Gastrocnemius medialis (tissue), 4 donors: ENCODE results near the gene SPATA16. TPM values are rescaled to one million over a fixed set of nuclear protein-coding genes. Genes with fewer than 3 reads are reported as not detected.

ENCODE experiments used
- ATAC-seq, 2 donors: fragments of 150-250 bp; one replicate each; pipeline ENCODE4 v1.9.1; 2016
- DNase-seq, 2 donors: peaks; one replicate each; pipeline ENCODE4 v3.0.0-alpha.2; 2019
- H3K27ac ChIP-seq, 4 donors: fragments of 200-600 bp; sonication (generic); 1 replicate in 1 of 4; 2 replicates in 3 of 4; pipeline ENCODE4 v1.5.1; 2016 to 2018; ENCODE audit warnings: mild to moderate bottlenecking in 2 of 4, moderate library complexity in 1 of 4
- H3K27me3 ChIP-seq, 3 donors: fragments of 200-600 bp; sonication (generic) in 2 of 3; 1 replicate in 1 of 3; 2 replicates in 2 of 3; pipeline versions ENCODE4 v1.5.1 to v1.6.0; 2016 to 2019; ENCODE audit warnings: mild to moderate bottlenecking in 1 of 3, moderate library complexity in 1 of 3
- H3K36me3 ChIP-seq, 2 donors: fragments of 200-600 bp; sonication (generic) in 1 of 2; one replicate each; pipeline ENCODE4 v1.5.1; 2017 to 2018
- H3K4me1 ChIP-seq, 2 donors: fragments of 200-600 bp; sonication (generic) in 1 of 2; one replicate each; pipeline ENCODE4 v1.5.1; 2016 to 2017; ENCODE audit warnings: mild to moderate bottlenecking in 2 of 2
- H3K4me3 ChIP-seq, 4 donors: fragments of 200-600 bp; sonication (generic) in 3 of 4; 1 replicate in 1 of 4; 2 replicates in 3 of 4; pipeline ENCODE4 v1.5.1; 2016 to 2019; ENCODE audit warnings: mild to moderate bottlenecking in 2 of 4
- H3K9me3 ChIP-seq, 3 donors: fragments of 200-600 bp; sonication (generic) in 2 of 3; 1 replicate in 1 of 3; 2 replicates in 2 of 3; pipeline ENCODE4 v1.5.1; 2016 to 2019
- POLR2A ChIP-seq, 2 donors: fragments of 450-650 bp; IDR thresholded peaks; one replicate each; pipeline ENCODE4 v1.6.1; 2017; ENCODE audit warnings: antibody characterized with exemption in 2 of 2, mild to moderate bottlenecking in 2 of 2, moderate library complexity in 2 of 2
- in situ Hi-C, 4 donors: fragments of 200-750 bp; cut with MboI; loops; one replicate each; pipeline versions ENCODE4 v1.15.0 to v1.8.0; 2017; ENCODE audit warnings: low sequenced_read_pairs in 4 of 4
- intact Hi-C: fragments of 100-400 bp; cut with DNase I; formaldehyde crosslinking; loops from one replicate; pipeline ENCODE4 v1.15.1; 2023; ENCODE audit warnings: low total_unique reads
- total RNA-seq, 4 donors: library from RNA; depleted of rRNA; stranded (reverse); fragments of >200 nt; gene quantifications; one replicate each; pipeline versions ENCODE4 v1.1.0 to v1.2.3, GENCODE V29; 2016
- TF ChIP-seq, protein P1 (sequence below), 5 experiments: fragments of 450-650 bp in 3 of 5; fragments of 200-600 bp in 2 of 5; sonication (generic) in 2 of 5; IDR thresholded peaks in 4 of 5; conservative IDR thresholded peaks in 1 of 5; 1 replicate in 4 of 5; 2 replicates in 1 of 5; pipeline ENCODE4 v1.5.1; 2016 to 2019; ENCODE audit warnings: antibody characterized with exemption in 5 of 5, mild to moderate bottlenecking in 3 of 5, moderate library complexity in 3 of 5

Gene SPATA16
- total RNA-seq, 4 donors from 2014 or later = not detected

DNA sequence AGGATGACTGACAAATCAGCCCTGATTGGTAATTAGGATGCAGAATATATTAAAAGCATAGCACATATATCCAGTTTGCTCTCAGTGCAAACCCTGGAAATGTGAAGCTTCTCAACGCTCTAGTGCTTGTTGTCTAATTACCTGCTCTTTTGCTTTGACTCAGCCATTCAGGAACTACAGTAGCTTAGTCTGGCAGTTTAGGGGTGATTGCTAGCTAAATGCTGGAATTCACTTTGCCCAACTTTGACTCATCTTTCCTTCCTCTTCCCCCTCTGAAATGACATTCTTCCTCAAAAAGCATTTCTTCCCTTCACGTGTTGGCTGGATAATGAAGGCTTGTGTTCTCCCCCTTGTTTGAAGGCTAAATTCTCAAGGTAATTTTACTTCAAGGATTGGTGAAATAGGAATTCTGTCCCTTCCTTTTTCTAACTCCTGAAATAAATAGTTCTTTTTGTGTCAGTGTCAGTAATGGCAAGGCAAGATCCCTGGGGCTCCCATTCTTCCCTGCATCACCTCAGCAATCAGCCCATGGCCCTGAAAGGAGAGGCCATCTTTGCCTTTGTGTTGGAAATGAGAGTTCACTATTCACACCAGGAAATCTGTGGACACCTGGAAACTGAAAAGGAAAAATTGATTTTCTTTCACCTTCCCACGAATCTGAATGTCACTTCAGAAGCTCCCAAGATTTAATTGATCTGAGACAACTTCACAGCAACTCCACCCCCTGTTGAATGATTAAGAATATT, 286.9 kb downstream of the SPATA16 start:
- no peak for TF ChIP-seq POLR2A (IDR thresholded peaks at IDR 0.05)
- TF ChIP-seq, protein P1, sequence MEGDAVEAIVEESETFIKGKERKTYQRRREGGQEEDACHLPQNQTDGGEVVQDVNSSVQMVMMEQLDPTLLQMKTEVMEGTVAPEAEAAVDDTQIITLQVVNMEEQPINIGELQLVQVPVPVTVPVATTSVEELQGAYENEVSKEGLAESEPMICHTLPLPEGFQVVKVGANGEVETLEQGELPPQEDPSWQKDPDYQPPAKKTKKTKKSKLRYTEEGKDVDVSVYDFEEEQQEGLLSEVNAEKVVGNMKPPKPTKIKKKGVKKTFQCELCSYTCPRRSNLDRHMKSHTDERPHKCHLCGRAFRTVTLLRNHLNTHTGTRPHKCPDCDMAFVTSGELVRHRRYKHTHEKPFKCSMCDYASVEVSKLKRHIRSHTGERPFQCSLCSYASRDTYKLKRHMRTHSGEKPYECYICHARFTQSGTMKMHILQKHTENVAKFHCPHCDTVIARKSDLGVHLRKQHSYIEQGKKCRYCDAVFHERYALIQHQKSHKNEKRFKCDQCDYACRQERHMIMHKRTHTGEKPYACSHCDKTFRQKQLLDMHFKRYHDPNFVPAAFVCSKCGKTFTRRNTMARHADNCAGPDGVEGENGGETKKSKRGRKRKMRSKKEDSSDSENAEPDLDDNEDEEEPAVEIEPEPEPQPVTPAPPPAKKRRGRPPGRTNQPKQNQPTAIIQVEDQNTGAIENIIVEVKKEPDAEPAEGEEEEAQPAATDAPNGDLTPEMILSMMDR (IDR thresholded peaks at IDR 0.05 in 4 of 5, conservative IDR thresholded peaks at IDR 0.05 in 1 of 5) = no peak
- ATAC-seq = no peak
- Histone ChIP-seq H3K27me3 (no peaks in the 10 kb centered on the region), H3K4me3 (no peak overlapping the region), H3K9me3 (no peaks in the 10 kb centered on the region), H3K27ac (no peak overlapping the region), H3K36me3 (no peaks in the 10 kb centered on the region), H3K4me1 (peaks cover 0 to 2% of the 10 kb centered on the region in 2 donors)
- intact Hi-C loops (no loop called here), in situ Hi-C loops (no loop called here)
- no peak for DNase-seq

DNA sequence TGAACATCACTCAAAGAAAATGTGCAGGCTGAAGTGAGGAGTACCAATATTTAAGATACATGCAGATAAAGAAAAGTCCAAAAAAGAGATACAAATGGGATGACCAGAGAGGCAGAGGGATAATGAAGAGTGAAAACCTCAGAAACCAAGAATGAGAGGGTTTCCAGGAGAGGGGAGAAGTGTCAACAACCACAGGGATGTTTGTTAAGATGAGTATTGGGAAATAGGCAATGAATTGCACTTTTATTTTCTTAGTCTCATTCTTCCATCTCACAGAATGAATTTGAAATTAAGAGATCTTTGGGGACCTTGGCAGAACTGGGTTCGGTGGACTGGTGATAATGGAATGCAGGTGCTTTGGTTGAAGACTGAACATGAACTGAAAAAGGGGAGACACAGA, 288.0 kb downstream of the SPATA16 start:
- no peaks in the 10 kb centered on the region for H3K9me3 ChIP-seq
- H3K27ac ChIP-seq = no peak overlapping the region
- DNase-seq (no peak), ATAC-seq (no peak)
- no peak overlapping the region for H3K4me3 ChIP-seq
- peaks cover 0 to 2% of the 10 kb centered on the region in 2 donors for H3K4me1 ChIP-seq
- in situ Hi-C loops = no loop called here
- intact Hi-C loops = no loop called here
- H3K36me3 ChIP-seq = no peaks in the 10 kb centered on the region
- TF ChIP-seq, protein P1 (IDR thresholded peaks at IDR 0.05 in 4 of 5, conservative IDR thresholded peaks at IDR 0.05 in 1 of 5) = no peak
- TF ChIP-seq POLR2A (IDR thresholded peaks at IDR 0.05) = no peak
- H3K27me3 ChIP-seq = no peaks in the 10 kb centered on the region

DNA sequence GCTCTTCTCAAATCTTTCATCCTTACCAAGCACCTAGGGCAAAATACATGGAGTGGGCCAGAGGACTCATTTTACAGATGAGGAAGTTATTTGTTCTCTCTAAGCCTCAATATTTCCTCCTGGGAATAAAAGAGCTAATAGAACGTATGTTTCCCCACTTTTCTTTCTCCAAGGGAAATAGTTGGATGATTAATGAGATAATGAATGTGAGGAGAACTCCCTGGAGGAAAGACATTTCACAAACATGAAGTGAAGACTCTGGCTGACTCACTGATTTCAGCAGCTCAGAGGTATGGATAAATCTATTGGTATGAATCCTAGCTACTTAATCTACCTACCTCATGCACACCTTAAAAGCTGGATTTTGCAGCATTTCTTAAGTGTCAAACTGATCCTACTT, 292.1 kb downstream of the SPATA16 start:
- ATAC-seq (no peak), DNase-seq (no peak)
- H3K4me1 ChIP-seq = no peaks in the 10 kb centered on the region
- no peaks in the 10 kb centered on the region for H3K27me3 ChIP-seq
- no peaks in the 10 kb centered on the region for H3K36me3 ChIP-seq
- TF ChIP-seq POLR2A (IDR thresholded peaks at IDR 0.05) = no peak
- TF ChIP-seq, protein P1 (IDR thresholded peaks at IDR 0.05 in 4 of 5, conservative IDR thresholded peaks at IDR 0.05 in 1 of 5) = no peak
- in situ Hi-C loops (loop anchor here in 1 of 4 donors (25.0 kb wide), 1 partner anchor 188 kb away; no protein-coding TSS in a partner anchor), intact Hi-C loops (no loop called here)
- H3K9me3 ChIP-seq = no peaks in the 10 kb centered on the region
- H3K27ac ChIP-seq = no peak overlapping the region
- no peak overlapping the region for H3K4me3 ChIP-seq

DNA sequence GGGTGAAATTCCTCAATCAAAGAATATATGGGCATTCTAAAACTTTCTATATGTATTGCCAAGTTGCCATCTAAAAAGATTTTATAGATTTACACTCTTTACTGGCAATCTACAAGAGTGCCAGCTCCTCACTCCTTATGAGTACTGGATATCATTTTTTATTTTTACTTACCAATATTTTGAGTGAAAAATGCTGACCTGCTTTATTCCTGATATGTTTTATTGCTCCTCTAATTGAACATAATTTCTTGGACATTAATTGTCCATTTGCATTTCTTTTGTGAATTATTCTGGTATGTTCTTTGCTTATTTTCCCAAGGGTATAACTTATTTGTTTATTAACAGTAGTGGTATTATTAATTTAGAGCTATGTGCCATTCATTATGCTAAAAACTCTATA, 293.7 kb downstream of the SPATA16 start:
- H3K36me3 ChIP-seq = no peaks in the 10 kb centered on the region
- H3K27me3 ChIP-seq = no peaks in the 10 kb centered on the region
- no peak overlapping the region for H3K27ac ChIP-seq
- in situ Hi-C loops = loop anchor here in 1 of 4 donors (25.0 kb wide), 1 partner anchor 190 kb away; no protein-coding TSS in a partner anchor
- ATAC-seq = no peak
- TF ChIP-seq POLR2A (IDR thresholded peaks at IDR 0.05) = no peak
- TF ChIP-seq, protein P1 (IDR thresholded peaks at IDR 0.05 in 4 of 5, conservative IDR thresholded peaks at IDR 0.05 in 1 of 5) = no peak
- no peak for DNase-seq
- H3K9me3 ChIP-seq = no peaks in the 10 kb centered on the region
- H3K4me1 ChIP-seq = no peaks in the 10 kb centered on the region
- intact Hi-C loops = no loop called here
- H3K4me3 ChIP-seq = no peak overlapping the region
